ENCODE measurements around the gene TRIM2.

DNA sequence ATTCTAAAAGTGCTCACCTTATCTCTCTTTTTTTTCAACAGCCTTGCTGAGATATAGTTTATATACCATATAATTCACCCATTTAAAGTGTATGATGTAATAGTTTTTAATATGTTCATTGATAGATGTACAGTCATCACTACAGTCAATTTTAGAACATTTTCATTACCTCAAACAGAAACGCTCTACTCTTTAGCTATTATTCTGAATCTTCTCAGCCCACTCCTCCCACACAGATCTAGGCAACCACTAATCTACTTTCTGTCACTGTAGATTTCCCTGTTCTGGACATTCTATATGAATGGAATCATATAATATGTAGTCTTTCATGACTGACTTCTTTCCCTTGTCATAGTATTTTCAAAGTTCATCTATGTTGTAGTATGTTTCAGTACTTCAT lies 162.8 kb downstream of the TRIM2 start:
- TF ChIP-seq, protein P1, sequence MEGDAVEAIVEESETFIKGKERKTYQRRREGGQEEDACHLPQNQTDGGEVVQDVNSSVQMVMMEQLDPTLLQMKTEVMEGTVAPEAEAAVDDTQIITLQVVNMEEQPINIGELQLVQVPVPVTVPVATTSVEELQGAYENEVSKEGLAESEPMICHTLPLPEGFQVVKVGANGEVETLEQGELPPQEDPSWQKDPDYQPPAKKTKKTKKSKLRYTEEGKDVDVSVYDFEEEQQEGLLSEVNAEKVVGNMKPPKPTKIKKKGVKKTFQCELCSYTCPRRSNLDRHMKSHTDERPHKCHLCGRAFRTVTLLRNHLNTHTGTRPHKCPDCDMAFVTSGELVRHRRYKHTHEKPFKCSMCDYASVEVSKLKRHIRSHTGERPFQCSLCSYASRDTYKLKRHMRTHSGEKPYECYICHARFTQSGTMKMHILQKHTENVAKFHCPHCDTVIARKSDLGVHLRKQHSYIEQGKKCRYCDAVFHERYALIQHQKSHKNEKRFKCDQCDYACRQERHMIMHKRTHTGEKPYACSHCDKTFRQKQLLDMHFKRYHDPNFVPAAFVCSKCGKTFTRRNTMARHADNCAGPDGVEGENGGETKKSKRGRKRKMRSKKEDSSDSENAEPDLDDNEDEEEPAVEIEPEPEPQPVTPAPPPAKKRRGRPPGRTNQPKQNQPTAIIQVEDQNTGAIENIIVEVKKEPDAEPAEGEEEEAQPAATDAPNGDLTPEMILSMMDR (conservative IDR thresholded peaks at IDR 0.05; ENCODE audit: low read depth in 2 of 2) = no peak
- TF ChIP-seq EZH2 (IDR thresholded peaks at IDR 0.05; ENCODE audit: low read depth, unreplicated experiment) = no peak
- no peak for TF ChIP-seq POLR2AphosphoS5 (IDR thresholded peaks at IDR 0.05; ENCODE audit: low read depth)
- TF ChIP-seq STAT1 (IDR thresholded peaks at IDR 0.05; ENCODE audit: unreplicated experiment) = no peak
- TF ChIP-seq EZH2phosphoT487 (IDR thresholded peaks at IDR 0.05; ENCODE audit: unreplicated experiment) = no peak
- no peak for TF ChIP-seq CREB1 (CRISPR knock-in tag; IDR thresholded peaks at IDR 0.05; ENCODE audit: low read depth)
- TF ChIP-seq, protein P2, sequence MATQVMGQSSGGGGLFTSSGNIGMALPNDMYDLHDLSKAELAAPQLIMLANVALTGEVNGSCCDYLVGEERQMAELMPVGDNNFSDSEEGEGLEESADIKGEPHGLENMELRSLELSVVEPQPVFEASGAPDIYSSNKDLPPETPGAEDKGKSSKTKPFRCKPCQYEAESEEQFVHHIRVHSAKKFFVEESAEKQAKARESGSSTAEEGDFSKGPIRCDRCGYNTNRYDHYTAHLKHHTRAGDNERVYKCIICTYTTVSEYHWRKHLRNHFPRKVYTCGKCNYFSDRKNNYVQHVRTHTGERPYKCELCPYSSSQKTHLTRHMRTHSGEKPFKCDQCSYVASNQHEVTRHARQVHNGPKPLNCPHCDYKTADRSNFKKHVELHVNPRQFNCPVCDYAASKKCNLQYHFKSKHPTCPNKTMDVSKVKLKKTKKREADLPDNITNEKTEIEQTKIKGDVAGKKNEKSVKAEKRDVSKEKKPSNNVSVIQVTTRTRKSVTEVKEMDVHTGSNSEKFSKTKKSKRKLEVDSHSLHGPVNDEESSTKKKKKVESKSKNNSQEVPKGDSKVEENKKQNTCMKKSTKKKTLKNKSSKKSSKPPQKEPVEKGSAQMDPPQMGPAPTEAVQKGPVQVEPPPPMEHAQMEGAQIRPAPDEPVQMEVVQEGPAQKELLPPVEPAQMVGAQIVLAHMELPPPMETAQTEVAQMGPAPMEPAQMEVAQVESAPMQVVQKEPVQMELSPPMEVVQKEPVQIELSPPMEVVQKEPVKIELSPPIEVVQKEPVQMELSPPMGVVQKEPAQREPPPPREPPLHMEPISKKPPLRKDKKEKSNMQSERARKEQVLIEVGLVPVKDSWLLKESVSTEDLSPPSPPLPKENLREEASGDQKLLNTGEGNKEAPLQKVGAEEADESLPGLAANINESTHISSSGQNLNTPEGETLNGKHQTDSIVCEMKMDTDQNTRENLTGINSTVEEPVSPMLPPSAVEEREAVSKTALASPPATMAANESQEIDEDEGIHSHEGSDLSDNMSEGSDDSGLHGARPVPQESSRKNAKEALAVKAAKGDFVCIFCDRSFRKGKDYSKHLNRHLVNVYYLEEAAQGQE (IDR thresholded peaks at IDR 0.05; ENCODE audit: unreplicated experiment) = no peak
- no peak for TF ChIP-seq JUNB (IDR thresholded peaks at IDR 0.05; ENCODE audit: unreplicated experiment)
- no peak for TF ChIP-seq ZNF331 (CRISPR knock-in tag; IDR thresholded peaks at IDR 0.05; ENCODE audit: low read depth)
- TF ChIP-seq, protein P3, sequence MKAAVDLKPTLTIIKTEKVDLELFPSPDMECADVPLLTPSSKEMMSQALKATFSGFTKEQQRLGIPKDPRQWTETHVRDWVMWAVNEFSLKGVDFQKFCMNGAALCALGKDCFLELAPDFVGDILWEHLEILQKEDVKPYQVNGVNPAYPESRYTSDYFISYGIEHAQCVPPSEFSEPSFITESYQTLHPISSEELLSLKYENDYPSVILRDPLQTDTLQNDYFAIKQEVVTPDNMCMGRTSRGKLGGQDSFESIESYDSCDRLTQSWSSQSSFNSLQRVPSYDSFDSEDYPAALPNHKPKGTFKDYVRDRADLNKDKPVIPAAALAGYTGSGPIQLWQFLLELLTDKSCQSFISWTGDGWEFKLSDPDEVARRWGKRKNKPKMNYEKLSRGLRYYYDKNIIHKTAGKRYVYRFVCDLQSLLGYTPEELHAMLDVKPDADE (IDR thresholded peaks at IDR 0.05) = no peak
- TF ChIP-seq NANOG (IDR thresholded peaks at IDR 0.05; ENCODE audit: borderline replicate concordance) = no peak
